DMS153 (cell line): ENCODE measurements around the gene DCLRE1B.
"Not testable (repeated sequence)": the region's sequence is repeated elsewhere in the genome, so short reads cannot be mapped to it uniquely, and the experiment has no call there.

Experiments used
- DNase-seq: peaks from one replicate; lab custom pipeline; 2025; lab: John Stamatoyannopoulos, UW

DCLRE1B gene

GRCh38 chr1:113948151-113948550 is 43.0 kb downstream of the DCLRE1B start:
- not testable (repeated sequence) for DNase-seq

- DNase-seq, result no peak
These were observed 43.9 kb downstream of the DCLRE1B start for GRCh38 chr1:113949007-113949406.

- no peak for DNase-seq
These were observed 45.8 kb downstream of the DCLRE1B start for GRCh38 chr1:113950908-113951307.

- DNase-seq, result no peak
These were observed 46.6 kb downstream of the DCLRE1B start for GRCh38 chr1:113951719-113952118.

- DNase-seq, result no peak
These were observed 52.9 kb downstream of the DCLRE1B start for GRCh38 chr1:113957984-113958383.

GRCh38 chr1:113958691-113959090 is 53.6 kb downstream of the DCLRE1B start:
- no peak for DNase-seq

GRCh38 chr1:113963281-113963906 is 58.3 kb downstream of the DCLRE1B start:
- DNase-seq, result no peak
